NT2/D1 (cell line): Measurements from ENCODE around the gene SEMA7A.

Experiments
- DNase-seq: peaks from one replicate; pipeline ENCODE4 v3.0.0-alpha.2; 2011; ENCODE audit warnings: low read depth, low spot score
- H3K27me3 ChIP-seq: 2 replicates; pipeline ENCODE4 v1.6.0; 2011; ENCODE audit warnings: mild to moderate bottlenecking; ENCODE audit not compliant: insufficient read length, insufficient read depth
- H3K36me3 ChIP-seq: 2 replicates; pipeline ENCODE4 v1.6.1; 2011; ENCODE audit warnings: mild to moderate bottlenecking, low read length, mixed read lengths; ENCODE audit not compliant: insufficient read depth, insufficient read length
- H3K4me1 ChIP-seq: 2 replicates; pipeline ENCODE4 v1.5.1; 2011; ENCODE audit not compliant: insufficient read depth, insufficient read length
- H3K4me3 ChIP-seq: 2 replicates; pipeline ENCODE4 v1.5.1; 2011; ENCODE audit warnings: low read depth; ENCODE audit not compliant: insufficient read length
- H3K9ac ChIP-seq: 2 replicates; pipeline ENCODE4 v1.6.0; 2011; ENCODE audit warnings: low read depth; ENCODE audit not compliant: insufficient read length
- H3K9me3 ChIP-seq: 2 replicates; pipeline ENCODE4 v1.5.1; 2011; ENCODE audit warnings: mild to moderate bottlenecking, low read length; ENCODE audit not compliant: insufficient read depth
- SUZ12 ChIP-seq: IDR thresholded peaks from 2 replicates; pipeline ENCODE4 v1.6.1; 2011; ENCODE audit not compliant: insufficient read length, insufficient read depth; ENCODE audit errors: extremely low read depth
- YY1 ChIP-seq: IDR thresholded peaks from 2 replicates; pipeline ENCODE4 v1.6.1; 2011; ENCODE audit not compliant: insufficient read length, insufficient read depth
- ZNF274 ChIP-seq: IDR thresholded peaks from 2 replicates; pipeline ENCODE4 v1.6.1; 2011; ENCODE audit warnings: mild to moderate bottlenecking, low read depth, low read length

SEMA7A gene

DNA sequence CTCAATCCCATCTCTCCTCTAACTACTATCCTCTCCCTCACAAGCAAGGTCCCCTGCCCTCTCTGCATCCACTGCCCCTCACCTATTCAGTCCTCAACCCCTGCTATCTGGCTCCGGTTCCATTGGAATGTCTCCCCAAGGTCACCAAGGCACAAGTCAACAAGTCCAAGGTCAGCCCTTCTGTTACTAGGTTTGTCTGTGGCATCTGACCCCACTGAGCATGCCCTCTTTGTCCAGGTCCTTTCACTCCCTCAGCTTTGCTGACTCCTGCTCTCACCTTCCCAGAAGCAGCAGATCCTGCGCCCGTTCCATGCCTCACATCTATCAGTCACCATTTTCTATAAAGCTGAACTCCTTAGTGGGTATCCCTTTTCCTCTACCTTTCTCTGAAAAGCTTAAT is 8.3 kb upstream of the SEMA7A start:
- H3K9ac ChIP-seq: no peak overlapping the region

DNA sequence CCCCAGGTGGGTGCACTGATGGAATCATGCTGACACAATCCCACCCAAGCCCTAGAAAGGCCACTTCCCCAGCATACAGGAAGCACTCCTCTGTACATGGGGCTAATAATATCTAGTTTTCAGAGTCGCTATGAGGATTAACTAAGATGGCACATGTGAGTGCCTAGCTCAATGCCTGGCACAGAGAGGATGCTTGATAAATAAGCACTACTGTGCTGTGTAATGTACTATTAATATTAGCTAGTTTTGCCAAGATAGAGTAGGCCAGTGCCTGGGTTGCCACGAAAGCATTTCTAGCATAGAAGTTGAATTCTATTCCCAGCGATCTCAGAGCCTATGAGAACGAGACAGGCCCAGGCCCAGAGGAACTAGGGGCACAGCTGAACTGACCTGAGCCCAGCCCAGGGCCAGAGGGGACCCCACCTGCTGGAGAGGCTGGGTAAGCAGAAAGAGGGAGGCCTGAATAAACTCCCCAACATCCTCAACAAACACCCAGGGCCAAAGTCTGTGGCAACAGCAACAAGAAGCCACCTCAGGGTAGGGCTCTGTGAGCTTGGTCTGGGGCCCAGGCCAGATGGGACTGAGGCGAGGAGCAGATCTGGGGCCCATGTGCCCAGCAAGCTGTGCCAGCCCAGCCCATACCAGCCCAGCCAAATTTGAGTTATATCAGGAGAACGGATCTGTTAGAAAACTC is 7.6 kb upstream of the SEMA7A start:
- no peak overlapping the region for H3K4me3 ChIP-seq
- H3K27me3 ChIP-seq: peaks cover under 1% of the 10 kb centered on the region
- H3K36me3 ChIP-seq: peaks cover 23% of the 10 kb centered on the region
- TF ChIP-seq SUZ12: no peak
- TF ChIP-seq YY1: no peak
- no peak for TF ChIP-seq ZNF274
- H3K9ac ChIP-seq: no peak overlapping the region
- peaks cover 8% of the 10 kb centered on the region for H3K4me1 ChIP-seq
- DNase-seq: no peak
- no peaks in the 10 kb centered on the region for H3K9me3 ChIP-seq

More for the DNA sequence above, 8.3 kb upstream of the SEMA7A start:
- no peak for TF ChIP-seq YY1
- no peak for TF ChIP-seq ZNF274
- TF ChIP-seq SUZ12: no peak
- Histone ChIP-seq H3K27me3 (no peaks in the 10 kb centered on the region), H3K9me3 (no peaks in the 10 kb centered on the region), H3K4me3 (no peak overlapping the region), H3K36me3 (peaks cover 28% of the 10 kb centered on the region), H3K4me1 (peaks cover 8% of the 10 kb centered on the region)
- DNase-seq: no peak

DNA sequence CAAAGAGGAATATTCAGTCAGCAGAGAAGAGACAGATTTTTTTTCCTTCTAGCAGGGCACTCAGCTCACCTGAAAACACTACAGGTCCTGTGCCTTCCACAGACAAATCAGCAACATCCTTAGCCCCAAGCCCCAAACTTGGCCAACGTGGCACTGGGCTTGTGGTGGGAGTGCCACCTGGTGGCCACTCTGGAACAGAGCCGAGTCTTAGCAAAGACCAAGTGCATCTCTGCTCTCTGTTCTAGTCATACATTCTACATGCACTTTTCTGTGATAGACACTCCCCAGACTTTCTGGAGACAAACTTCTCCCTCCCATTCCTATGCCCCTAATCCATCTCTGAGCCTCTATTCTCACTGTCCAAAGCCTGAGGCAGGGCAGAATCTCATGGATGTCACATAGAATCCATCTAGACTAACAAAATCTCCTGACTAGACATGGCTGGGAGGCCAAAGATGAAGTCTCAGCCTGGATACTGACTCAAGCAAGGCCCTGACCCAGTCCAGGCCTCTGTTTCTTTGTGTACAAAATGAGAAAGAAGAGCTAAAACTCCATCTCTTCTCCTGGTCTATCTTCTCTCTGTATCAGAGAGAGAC is 5.1 kb upstream of the SEMA7A start:
- H3K36me3 ChIP-seq: no peaks in the 10 kb centered on the region
- peaks cover 18% of the 10 kb centered on the region for H3K4me1 ChIP-seq
- H3K27me3 ChIP-seq: peaks cover 16% of the 10 kb centered on the region
- DNase-seq: peak; percentile 63
- TF ChIP-seq YY1: no peak
- TF ChIP-seq SUZ12: no peak
- no peak for TF ChIP-seq ZNF274
- no peak overlapping the region for H3K9ac ChIP-seq
- no peaks in the 10 kb centered on the region for H3K9me3 ChIP-seq
- no peak overlapping the region for H3K4me3 ChIP-seq

DNA sequence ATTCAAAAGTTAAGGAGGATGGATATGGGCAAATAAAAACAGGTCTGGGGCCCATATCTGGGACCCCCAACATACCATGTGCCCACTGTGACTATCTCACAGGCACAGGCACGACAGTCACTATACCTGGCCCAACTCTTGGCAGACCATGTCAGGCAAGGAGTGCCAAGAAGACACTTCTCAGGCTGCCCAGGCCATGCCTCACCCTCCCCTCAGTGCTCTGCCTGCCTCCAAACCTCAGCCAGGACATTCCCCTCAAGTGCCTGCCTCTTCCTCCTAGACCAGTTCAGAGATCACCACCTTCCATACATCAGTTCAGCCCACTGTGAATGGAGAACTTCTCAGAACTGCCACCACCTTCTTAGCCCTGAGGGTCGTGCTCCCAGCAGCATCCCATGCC is 4.4 kb upstream of the SEMA7A start:
- no peak overlapping the region for H3K9ac ChIP-seq
- peaks cover 18% of the 10 kb centered on the region for H3K4me1 ChIP-seq
- TF ChIP-seq SUZ12: no peak
- TF ChIP-seq YY1: no peak
- TF ChIP-seq ZNF274: no peak
- no peaks in the 10 kb centered on the region for H3K36me3 ChIP-seq
- DNase-seq: no peak
- H3K4me3 ChIP-seq: no peak overlapping the region
- H3K9me3 ChIP-seq: no peaks in the 10 kb centered on the region
- peaks cover 16% of the 10 kb centered on the region for H3K27me3 ChIP-seq

DNA sequence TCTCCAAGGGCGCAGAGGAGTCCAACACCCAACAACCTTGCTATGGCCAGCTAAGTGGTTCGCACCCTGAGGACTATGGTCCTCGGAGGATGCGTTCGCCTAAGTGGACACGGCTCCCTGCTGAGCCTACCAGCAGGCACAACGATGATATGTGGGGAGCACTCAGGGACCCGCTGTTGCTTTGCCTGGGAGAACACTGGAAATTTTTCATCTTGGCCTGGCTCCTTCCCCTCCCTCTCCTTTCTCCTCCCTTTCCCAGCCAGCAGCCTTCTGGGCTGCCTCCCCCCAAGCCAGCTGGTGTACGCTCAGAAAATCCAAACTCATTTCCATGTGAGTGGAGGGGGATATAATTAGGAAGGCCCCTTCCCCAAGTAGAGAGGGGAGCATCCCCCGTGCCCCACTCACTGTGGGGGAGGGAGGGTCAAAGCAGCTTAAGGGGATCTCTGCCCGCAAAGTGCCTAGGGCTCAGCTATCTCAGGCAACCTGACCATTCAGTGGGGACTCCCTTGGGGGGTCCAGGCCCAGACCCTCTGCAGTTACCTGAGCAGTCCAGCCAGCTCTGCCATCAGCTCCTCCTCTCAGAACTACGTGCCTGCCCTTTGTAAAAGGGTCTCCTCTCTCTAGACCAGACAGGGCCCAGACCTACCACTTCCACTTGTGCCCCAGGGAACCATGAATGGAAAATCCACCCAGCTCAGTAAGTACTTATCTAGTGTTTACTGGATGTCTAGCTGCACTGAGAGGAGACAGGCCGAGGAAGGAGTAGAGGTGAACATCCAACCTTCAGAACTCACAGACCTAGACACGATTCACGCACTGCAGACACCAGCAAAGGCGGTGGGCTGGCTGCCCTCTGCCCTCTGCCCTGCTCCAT is 742 bp upstream of the SEMA7A start:
- Histone ChIP-seq H3K36me3 (peaks cover 6% of the 10 kb centered on the region), H3K27me3 (peaks cover 24% of the 10 kb centered on the region), H3K9ac (peak overlapping the region; percentile 76), H3K4me1 (peaks cover 27% of the 10 kb centered on the region), H3K4me3 (peak overlapping the region; percentile 37), H3K9me3 (no peaks in the 10 kb centered on the region)
- no peak for DNase-seq
- TF ChIP-seq YY1 (no peak), ZNF274 (no peak)

DNA sequence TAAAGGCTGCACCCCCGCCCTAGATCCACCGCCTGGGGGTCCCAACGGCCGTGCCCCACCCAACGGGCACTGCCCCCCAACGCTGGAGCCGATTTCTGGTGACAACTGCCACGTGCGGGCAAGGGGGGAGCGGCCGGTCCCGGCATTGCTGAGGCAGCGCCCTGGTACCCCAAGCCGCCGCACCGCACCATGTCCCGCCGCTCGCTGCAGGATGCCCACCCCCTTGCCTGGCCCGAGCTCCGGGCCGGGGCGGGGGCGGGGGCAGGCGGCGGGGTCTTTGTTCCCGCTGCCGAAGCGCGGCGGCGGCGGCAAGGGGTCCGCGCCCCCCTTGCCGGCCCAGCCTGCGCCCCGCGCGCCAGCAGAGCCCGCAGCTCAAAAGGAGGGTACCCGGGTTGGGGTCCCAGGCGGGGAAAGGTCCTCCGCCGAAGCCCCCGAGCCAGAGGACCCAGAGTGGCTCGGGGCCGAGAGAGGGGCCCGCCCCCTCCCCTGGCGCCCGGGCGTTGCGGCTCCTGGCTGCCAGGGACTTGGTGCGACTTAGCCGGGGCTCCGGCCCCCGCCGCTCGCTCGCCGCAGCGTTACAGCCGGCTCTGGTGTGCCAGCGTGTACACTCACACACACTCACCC is 678 bp downstream of the SEMA7A start:
- Histone ChIP-seq H3K4me3 (peak overlapping the region; percentile 86), H3K36me3 (peaks cover 8% of the 10 kb centered on the region), H3K9ac (peak overlapping the region; percentile 93), H3K4me1 (peaks cover 32% of the 10 kb centered on the region), H3K9me3 (no peaks in the 10 kb centered on the region), H3K27me3 (peaks cover 24% of the 10 kb centered on the region)
- TF ChIP-seq SUZ12: no peak
- DNase-seq: no peak
